Kidney glomerular epithelial cell (primary cell): Measurements from ENCODE around the gene GALNT10.

ENCODE experiments used
- DNase-seq: peaks from one replicate; lab custom pipeline; 2025; lab: John Stamatoyannopoulos, UW

The GALNT10 gene

GRCh38 chr5:154267516-154267915, 77.0 kb downstream of the GALNT10 start:
- DNase-seq = no peak

DNA sequence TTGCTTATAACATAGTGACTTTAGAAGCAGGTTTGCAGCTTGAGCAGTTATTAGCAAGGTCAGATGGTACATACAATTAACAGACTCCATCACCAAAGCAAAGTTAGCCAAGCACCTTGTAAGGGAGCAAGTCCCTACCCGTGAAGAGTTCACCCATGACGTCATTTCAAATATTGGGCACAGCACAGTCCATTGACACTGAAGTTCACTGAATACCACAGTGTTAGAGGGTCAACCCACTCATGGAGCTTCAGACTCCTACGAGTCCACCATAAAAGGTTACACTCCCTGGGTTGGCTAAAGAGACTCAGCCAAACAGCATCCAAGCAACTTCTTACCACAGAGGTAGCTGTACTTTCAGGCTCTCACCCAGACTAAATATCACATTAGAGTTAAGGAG, 77.5 kb downstream of the GALNT10 start:
- no peak for DNase-seq

- no peak for DNase-seq
Observed at GRCh38 chr5:154269414-154269813, 78.9 kb downstream of the GALNT10 start.

DNA sequence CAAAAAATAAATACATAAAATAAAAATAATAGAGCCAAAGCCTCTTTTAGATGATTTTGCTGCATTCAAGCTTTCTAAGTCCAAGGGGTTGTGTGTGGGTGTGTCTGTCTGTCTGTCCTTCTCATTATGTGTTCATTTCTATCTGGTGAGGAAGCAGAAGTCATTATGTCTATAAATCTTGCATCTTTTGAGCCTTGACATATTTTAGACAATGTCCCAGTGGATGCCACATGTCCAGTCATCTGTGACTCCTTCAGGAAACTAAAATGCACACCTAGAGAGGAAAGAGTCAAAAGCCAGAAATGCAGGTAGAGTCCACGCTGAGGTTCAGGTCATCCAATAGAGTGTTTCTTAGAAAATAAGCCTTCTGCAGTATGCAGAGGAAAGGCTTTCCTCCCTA, 80.9 kb downstream of the GALNT10 start:
- DNase-seq = peak; percentile 12

DNA sequence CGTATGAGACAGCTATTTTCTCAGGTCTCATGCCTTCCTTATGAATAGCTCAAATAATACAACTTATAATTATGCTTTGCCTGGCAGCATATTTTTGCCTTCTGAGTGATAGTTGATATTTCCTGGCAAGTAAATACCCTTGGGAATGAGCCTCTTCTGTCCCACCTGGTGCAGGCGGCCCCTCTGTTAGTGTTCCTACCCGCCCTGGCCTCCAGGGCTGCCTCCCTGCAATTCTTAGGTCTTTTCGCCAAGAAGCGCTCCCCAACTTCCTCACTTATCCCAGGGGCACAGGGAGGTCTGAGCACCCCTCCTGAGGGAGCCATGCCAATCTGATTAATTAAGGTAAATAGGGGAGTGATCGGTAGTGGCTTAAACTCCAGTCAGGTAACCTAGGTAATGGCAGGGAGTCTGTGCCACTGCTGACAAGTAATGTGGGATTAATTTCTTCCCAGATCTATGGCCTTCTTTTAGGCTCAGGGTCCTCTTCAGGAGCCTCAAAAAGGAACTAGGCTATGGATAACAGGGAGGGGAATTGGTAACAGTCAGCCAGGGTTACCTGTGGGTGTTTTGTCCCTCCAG, 81.5 kb downstream of the GALNT10 start:
- DNase-seq = no peak

GRCh38 chr5:154273028-154273617, 82.6 kb downstream of the GALNT10 start:
- no peak for DNase-seq

- no peak for DNase-seq
Observed at GRCh38 chr5:154273963-154274827, 83.7 kb downstream of the GALNT10 start.

GRCh38 chr5:154274828-154275185, 84.3 kb downstream of the GALNT10 start:
- DNase-seq = no peak

DNA sequence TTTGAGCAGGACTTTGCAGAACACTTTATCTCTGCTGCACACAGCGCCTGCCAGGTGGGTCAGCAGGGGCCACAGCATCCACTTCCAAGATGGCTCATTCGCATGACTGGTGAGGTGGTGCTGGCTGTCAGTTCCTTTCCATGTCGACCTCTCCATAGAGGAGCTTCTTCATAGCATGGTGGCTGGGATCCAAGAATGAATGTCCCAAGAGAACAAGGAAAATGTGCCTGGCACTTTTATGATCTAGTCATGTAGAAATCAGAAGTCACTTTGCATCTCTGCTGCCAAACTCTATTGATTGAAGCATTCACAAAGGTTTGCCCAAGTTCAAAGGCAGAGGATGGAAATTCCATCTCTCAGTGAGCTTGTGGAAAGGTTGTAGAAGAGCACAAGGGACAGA, 85.0 kb downstream of the GALNT10 start:
- DNase-seq = no peak

GRCh38 chr5:154276261-154276972, 85.9 kb downstream of the GALNT10 start:
- no peak for DNase-seq

GRCh38 chr5:154276973-154277331, 86.4 kb downstream of the GALNT10 start:
- no peak for DNase-seq

DNA sequence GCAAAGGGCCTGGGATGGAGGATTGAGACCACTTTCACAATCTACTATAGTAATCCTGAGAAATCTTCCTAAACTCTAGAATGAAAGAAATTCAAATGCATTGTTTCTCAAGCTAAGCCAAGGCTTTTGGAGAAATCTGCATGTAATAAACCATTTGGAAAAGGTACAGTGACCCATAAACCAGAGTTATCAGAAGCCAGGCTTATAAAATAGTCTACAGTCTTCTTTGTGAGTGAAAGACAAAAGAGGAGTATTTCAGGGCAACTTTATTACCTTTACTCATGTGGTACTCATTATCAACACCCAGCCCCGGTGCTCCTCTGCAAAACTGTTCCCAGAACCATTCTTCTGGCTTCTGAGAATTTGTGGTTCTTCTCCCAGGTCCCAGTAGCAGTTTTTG, 87.0 kb downstream of the GALNT10 start:
- no peak for DNase-seq

DNA sequence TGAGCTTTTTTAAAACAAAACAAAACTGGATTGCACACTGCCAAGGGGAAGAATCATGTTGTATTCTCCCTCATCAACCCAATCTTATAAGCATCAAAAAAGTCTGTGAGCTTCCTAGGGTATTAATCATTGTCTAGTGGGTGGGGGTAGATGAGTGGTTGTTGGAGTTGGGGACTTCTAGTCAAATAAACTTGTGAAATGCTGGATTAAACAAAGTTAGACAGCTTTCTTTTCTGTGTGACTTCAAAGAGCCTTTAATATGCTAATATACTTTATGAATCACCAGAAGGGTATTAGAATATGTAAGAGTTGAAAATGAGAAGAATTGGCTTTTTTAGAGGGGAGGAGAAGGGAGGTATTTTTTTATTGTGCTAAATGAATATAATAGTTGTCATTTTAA, 87.7 kb downstream of the GALNT10 start:
- DNase-seq = no peak

- DNase-seq = no peak
Observed at GRCh38 chr5:154278908-154279307, 88.4 kb downstream of the GALNT10 start.

- DNase-seq = no peak
Observed at GRCh38 chr5:154284433-154284832, 93.9 kb downstream of the GALNT10 start.

GRCh38 chr5:154285661-154286408, 95.3 kb downstream of the GALNT10 start:
- peak; percentile 86 for DNase-seq

DNA sequence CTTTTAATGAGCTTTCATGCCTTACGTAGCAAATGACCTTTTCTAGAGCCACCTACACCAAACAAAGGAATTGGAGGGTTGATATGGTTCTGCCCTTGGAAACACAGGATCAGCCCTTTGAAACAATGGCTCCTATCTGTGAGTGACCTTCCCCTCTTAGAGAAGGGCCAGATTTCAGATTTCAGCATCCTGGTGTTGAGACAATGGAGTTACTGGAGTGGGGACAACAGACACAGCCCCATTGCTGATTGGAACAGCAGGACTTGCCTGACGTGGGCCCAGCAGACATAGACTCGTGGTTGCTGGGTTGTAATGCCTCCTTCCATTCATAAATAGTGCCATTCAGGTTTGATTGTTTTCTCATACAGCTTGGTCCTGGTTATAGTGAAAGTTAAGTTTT, 96.0 kb downstream of the GALNT10 start:
- DNase-seq = no peak

- peak; percentile 92 for DNase-seq
Observed at GRCh38 chr5:154287136-154287535, 96.6 kb downstream of the GALNT10 start.

DNA sequence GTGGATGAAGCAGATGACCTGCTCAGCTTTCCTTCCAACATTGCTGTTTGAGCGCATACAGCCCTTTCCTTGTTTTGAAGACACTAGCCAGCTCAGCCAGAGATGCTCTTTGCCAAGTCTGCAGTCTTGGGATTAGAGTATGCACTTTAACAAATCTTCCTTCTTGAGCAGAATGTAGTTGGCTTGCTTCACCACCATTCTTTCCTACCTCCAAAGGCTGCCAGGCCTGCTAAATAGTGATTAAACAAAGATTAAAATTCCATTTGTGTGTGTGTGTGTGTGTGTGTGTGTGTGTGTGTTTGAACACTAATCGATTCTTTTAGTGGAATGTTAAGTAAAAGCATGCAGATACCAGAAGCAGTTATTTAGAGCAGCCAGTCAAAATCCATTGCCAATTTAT, 97.6 kb downstream of the GALNT10 start:
- DNase-seq = no peak

- DNase-seq = no peak
Observed at GRCh38 chr5:154291917-154292316, 101.4 kb downstream of the GALNT10 start.

- DNase-seq = no peak
Observed at GRCh38 chr5:154293219-154293618, 102.7 kb downstream of the GALNT10 start.

DNA sequence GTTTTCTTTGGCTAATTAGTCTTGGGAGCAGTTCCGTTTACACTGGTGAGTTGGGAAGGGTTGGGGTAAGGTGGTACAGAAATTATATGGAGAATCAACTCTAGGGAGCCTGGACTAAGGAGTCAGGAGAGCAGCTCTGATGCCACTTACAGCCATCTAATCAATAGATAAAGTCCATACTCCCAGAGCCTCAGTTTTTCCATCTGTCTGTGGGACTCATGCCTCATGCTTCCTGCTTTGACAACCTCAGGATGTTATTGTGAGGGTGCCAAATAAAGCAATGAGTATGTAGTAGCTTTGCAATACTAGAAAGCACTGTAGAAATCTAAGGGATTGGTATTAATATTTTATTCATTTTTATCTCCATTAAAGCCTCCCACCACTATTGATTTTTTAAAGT, 105.0 kb downstream of the GALNT10 start:
- DNase-seq = no peak
